Activated naive CD4-positive, alpha-beta T cell treated with anti-CD3 and anti-CD28 coated beads, Interleukin-2, amount 10 ng/mL, durations not matched to agents 5 hours and 36 hours (primary cell): ENCODE results near the gene DACT3. TPM values are rescaled to one million over a fixed set of nuclear protein-coding genes. Genes with fewer than 3 reads are reported as not detected.

ENCODE experiments used
- microRNA-seq: library from miRNA; unstranded; fragments of <30 nt; microRNA quantifications from one replicate; pipeline ENCODE4 v1.2.0, GENCODE V29; 2022; ENCODE audit warnings: borderline microRNAs expressed, borderline replicate concordance
- total RNA-seq, 2 experiments: library from RNA; stranded (reverse); gene quantifications; one replicate each; pipeline ENCODE4 v1.2.3, GENCODE V29; 2021

DACT3 gene, protein sequence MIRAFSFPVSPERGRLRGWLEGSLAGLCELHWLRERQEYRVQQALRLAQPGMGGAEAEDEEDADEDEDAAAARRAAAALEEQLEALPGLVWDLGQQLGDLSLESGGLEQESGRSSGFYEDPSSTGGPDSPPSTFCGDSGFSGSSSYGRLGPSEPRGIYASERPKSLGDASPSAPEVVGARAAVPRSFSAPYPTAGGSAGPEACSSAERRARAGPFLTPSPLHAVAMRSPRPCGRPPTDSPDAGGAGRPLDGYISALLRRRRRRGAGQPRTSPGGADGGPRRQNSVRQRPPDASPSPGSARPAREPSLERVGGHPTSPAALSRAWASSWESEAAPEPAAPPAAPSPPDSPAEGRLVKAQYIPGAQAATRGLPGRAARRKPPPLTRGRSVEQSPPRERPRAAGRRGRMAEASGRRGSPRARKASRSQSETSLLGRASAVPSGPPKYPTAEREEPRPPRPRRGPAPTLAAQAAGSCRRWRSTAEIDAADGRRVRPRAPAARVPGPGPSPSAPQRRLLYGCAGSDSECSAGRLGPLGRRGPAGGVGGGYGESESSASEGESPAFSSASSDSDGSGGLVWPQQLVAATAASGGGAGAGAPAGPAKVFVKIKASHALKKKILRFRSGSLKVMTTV
- total RNA-seq, result under 1 TPM; 0.38 to 0.41 TPM

DNA sequence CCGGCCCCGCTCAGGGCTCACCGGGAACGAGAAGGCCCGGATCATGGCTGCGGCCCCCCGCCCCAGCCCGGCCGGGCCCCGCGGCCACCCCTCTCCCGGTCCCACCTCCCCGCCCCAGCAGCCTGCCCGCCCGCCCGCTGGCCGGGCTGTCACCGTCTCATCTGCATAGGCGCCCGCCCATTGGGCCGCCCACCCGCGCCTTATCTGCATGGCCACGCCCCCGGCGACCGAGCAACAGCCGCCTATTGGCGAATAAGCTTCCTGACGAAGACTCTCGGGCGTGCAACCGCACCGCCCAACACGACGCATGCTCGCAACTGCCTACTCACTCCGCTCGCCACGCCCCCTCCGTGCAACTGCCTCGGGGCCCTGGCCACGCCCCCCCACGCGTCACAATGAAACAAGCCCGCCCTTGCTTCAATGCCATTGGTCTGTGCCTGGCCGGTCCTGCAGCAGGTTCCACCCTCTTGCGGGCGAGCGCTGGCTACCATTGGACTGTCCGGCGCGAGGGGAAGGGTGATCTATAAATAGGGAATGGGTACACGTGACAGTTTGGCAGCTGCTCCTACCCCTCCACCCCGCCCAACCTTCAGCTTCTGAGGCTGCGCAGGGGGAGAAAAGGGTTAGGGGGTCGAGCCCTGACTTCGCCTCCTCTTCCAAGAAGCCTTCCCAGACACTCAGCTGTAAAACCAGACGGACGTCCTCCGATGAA lies at the start of gene DACT3:
Gene DACT3, minus strand, starts transcription at position 163 of the 712 bp plus-strand sequence. Its CDS starts 118 bp downstream, at position 45.

DNA sequence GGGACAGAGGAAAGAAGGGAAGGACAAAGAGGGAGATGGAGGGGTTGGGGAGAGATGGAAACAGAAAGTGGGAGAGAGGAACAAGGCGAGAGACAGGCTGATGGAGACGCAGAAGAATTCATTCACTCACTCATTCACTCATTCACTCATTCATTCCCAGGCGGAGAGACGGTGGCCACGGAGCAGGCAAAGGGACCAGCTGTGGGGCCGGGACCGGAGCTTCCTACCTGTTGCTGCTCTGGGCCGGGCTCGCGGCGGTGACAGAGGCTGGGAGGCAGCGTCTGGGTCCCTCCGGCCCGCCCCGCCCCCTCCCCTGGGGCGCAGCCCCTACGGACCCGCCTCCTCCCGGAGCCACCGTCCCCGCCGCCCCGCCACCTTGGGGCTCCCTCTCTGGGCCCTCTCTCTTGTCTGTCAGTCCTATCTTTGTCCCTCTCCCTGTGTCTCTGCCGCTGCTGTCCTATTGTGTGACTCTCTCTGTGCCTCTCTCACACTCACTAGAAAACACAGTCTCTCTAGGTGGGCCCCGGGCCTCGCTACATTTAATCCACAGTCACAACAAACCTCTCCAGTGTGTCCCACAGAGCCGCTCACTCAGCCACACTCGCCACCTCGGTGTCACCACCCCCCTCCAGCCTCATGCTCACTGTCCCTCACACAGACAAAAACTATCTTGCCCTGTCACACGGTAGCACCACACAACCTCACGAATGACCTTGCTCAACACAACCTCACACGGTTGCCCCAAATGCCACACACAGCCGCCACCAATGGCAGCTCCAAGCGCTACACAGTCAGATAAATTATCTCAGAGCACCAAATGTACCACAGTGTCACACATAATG lies 24.8 kb downstream of the DACT3 start, which contains the start of gene GNG8:
Gene GNG8, minus strand, starts transcription at position 283 of the 842 bp plus-strand sequence. CDS start 1,520 bp downstream, outside the sequence.

DNA sequence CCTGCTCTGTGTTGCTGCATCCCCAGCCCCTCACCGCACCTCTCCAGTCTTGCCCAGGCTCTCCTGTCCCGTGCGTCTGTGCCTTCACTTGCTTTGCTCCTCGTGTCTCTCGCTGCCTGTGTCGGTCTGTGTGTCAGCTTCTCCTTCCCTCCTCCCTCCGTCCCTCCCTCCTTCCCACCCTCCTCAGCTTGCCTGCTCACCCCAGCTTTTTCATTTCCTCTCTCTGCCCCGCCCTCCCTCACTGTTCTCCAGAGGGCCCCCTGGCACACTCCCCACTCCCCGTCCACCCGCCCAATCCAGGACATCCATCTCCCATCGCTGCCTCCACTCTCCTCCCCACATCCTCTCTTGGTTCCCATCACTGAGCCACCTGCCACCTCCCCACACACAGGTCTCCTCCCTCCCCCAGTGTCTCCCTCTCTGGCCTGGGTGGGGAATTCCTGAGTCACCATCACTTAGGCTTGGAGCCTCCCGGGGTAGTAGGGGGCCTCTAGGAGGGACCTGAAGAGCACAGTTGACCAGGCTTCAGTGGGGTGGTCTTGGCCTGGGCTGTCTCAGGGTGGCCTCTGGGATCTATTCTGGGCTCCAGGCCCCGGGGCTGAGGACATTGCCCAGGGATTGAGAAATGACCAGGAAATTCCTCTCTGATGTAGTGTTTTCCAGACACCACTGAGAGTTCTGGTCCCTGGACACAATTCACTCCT lies 35.9 kb downstream of the DACT3 start, which contains the start of gene PTGIR:
Gene PTGIR, minus strand, starts transcription at position 132 of the 704 bp plus-strand sequence. CDS start 864 bp downstream, outside the sequence.

DNA sequence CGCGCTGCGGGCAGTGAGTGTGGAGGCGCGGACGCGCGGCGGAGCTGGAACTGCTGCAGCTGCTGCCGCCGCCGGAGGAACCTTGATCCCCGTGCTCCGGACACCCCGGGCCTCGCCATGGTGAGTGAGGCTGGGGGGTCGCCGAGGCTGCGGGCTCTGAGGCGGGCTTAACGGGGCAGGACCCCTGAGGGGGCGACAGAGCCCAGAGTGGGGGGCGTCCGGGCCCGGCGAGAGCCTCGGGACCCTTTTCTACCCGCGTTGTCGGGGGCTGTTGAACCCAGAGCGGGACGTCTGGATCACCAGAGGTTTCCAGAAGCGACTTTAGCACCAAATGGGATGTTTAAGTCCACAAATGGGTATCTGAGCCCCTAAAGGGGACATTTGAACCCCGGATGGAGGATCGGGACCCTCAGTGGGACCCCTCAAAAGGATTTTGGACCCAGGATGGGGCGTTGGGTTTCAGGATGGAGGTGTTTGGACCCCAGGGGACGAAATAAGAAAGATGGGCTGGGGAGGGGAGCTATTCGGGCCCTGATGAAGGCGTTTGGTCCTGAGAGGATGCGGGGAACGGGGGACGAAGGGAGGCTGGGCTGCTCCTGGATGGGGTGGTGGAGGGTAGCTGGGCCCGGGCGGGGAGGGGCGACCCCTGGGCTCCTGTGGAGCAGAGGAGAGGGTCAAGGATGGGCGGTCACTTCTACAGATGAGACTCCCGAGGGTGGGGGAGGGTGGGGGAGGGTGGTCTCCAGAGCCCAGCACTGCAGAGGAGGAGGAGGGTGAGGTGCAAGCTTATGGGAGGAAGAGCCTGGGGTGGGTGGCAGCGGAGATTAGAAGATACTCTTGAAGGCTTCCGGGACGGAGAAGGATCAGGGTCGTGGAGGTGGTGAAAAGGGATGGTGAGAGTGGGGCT lies 59.4 kb downstream of the DACT3 start, which contains the start of gene CALM3:
Gene CALM3, plus strand, starts transcription at position 13 of the 907 bp plus-strand sequence. Its CDS starts 105 bp downstream, at position 118.

Small RNA genes within 50 kb of the gene (microRNA-seq; reads per million reads assigned to microRNA genes)
- not detected for gene MIR320E

Other genes starting within 250 kb of the DACT3 start
- not detected for gene CCDC8, start 247.6 kb downstream of the DACT3 start, total RNA-seq
- gene PNMA8C, start 232.2 kb downstream of the DACT3 start, total RNA-seq, result not detected
- under 1 TPM; 0.29 to 0.63 TPM for gene PNMA8A, start 189.6 kb downstream of the DACT3 start, total RNA-seq
- under 1 TPM; 0.24 to 0.25 TPM for gene PNMA8B, start 165.3 kb downstream of the DACT3 start, total RNA-seq
- gene CALM3, start 59.9 kb downstream of the DACT3 start, total RNA-seq, result 100 to 1,000 TPM; 417 to 425 TPM
- 10 to 100 TPM; 12.5 to 13.9 TPM for gene PTGIR, start 36.1 kb downstream of the DACT3 start, total RNA-seq
- gene GNG8, start 25.0 kb downstream of the DACT3 start, total RNA-seq, result 1 to 10 TPM; 2.1 to 2.4 TPM
- 100 to 1,000 TPM; 178 to 189 TPM for gene PRKD2, start 55.9 kb upstream of the DACT3 start, total RNA-seq
- 10 to 100 TPM; 16.9 to 17.6 TPM for gene FKRP, start 84.9 kb upstream of the DACT3 start, total RNA-seq
- gene STRN4, start 85.3 kb upstream of the DACT3 start, total RNA-seq, result 10 to 100 TPM; 70.8 to 83.4 TPM
- 10 to 100 TPM; 86.9 to 90.6 TPM for gene SLC1A5, start 127.4 kb upstream of the DACT3 start, total RNA-seq
- gene AP2S1, start 189.7 kb upstream of the DACT3 start, total RNA-seq, result 100 to 1,000 TPM; 102 to 103 TPM
- 10 to 100 TPM; 21.0 to 22.4 TPM for gene ARHGAP35, start 199.8 kb upstream of the DACT3 start, total RNA-seq